ENCODE data around the gene PDE11A.

PDE11A gene

DNA sequence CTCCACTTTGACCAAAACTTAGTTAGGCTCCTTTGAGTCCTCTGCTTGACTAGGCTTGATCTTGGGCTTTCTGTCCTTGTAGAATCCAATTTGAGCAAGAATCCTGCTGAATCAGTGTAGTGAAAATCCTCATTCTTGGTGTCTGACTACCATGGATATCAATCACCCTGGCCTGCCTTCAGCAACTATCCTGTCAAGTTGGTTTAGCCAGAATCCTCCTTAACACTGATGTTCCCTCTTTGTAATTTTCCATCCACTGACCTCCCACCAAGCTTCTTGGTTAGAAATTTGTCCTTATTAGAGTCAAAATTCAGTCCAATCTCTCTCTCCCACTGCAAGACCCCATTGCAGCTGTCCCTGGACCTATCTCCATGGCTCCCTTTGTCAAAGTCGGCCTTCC, 39.2 kb upstream of the PDE11A start:
- ATAC-seq = no peak
- TF ChIP-seq ZNF565 (CRISPR knock-in tag; conservative IDR thresholded peaks at IDR 0.05; ENCODE audit: low read depth) (no peak), ZC3H10 (CRISPR knock-in tag; IDR thresholded peaks at IDR 0.05) (no peak), ZFP3 (CRISPR knock-in tag; IDR thresholded peaks at IDR 0.05) (no peak), SNAI2 (CRISPR knock-in tag; IDR thresholded peaks at IDR 0.05) (no peak), ZFP30 (CRISPR knock-in tag; IDR thresholded peaks at IDR 0.05) (no peak), TSHZ2 (CRISPR knock-in tag; IDR thresholded peaks at IDR 0.05) (no peak), BACH2 (CRISPR knock-in tag; IDR thresholded peaks at IDR 0.05; ENCODE audit: borderline replicate concordance) (no peak), GLIS3 (CRISPR knock-in tag; IDR thresholded peaks at IDR 0.05) (no peak), CREB5 (CRISPR knock-in tag; IDR thresholded peaks at IDR 0.05; ENCODE audit: low read depth) (no peak)
- TF ChIP-seq, protein P1, sequence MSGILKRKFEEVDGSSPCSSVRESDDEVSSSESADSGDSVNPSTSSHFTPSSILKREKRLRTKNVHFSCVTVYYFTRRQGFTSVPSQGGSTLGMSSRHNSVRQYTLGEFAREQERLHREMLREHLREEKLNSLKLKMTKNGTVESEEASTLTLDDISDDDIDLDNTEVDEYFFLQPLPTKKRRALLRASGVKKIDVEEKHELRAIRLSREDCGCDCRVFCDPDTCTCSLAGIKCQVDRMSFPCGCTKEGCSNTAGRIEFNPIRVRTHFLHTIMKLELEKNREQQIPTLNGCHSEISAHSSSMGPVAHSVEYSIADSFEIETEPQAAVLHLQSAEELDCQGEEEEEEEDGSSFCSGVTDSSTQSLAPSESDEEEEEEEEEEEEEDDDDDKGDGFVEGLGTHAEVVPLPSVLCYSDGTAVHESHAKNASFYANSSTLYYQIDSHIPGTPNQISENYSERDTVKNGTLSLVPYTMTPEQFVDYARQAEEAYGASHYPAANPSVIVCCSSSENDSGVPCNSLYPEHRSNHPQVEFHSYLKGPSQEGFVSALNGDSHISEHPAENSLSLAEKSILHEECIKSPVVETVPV (CRISPR knock-in tag; IDR thresholded peaks at IDR 0.05) = no peak

GRCh38 chr2:178110681-178111080, 38.1 kb upstream of the PDE11A start:
- TF ChIP-seq ARNTL (CRISPR knock-in tag; IDR thresholded peaks at IDR 0.05; ENCODE audit: borderline replicate concordance, low read depth) (no peak), PATZ1 (CRISPR knock-in tag; IDR thresholded peaks at IDR 0.05; ENCODE audit: borderline replicate concordance) (no peak), ISL1 (CRISPR knock-in tag; IDR thresholded peaks at IDR 0.05) (no peak), CSDC2 (CRISPR knock-in tag; IDR thresholded peaks at IDR 0.05) (no peak), TCF4 (CRISPR knock-in tag; IDR thresholded peaks at IDR 0.05; ENCODE audit: borderline replicate concordance) (no peak), GLIS3 (CRISPR knock-in tag; IDR thresholded peaks at IDR 0.05) (no peak), OSR1 (CRISPR knock-in tag; IDR thresholded peaks at IDR 0.05) (no peak), ZFP3 (CRISPR knock-in tag; IDR thresholded peaks at IDR 0.05) (no peak), ZNF70 (CRISPR knock-in tag; IDR thresholded peaks at IDR 0.05) (no peak), ESRRG (CRISPR knock-in tag; IDR thresholded peaks at IDR 0.05) (no peak)
- no peak for ATAC-seq

- ATAC-seq = peak; percentile 34; the same call in 2 of the 3 replicates
- TF ChIP-seq ZFP30 (CRISPR knock-in tag; IDR thresholded peaks at IDR 0.05) (no peak), CREB5 (CRISPR knock-in tag; IDR thresholded peaks at IDR 0.05; ENCODE audit: low read depth) (no peak), RARB (CRISPR knock-in tag; IDR thresholded peaks at IDR 0.05) (no peak), ISL1 (CRISPR knock-in tag; IDR thresholded peaks at IDR 0.05) (no peak), ZFP3 (CRISPR knock-in tag; IDR thresholded peaks at IDR 0.05) (no peak), ESRRG (CRISPR knock-in tag; IDR thresholded peaks at IDR 0.05) (no peak), PATZ1 (CRISPR knock-in tag; IDR thresholded peaks at IDR 0.05; ENCODE audit: borderline replicate concordance) (no peak), TOX (CRISPR knock-in tag; IDR thresholded peaks at IDR 0.05; ENCODE audit: borderline replicate concordance) (no peak), BACH2 (CRISPR knock-in tag; IDR thresholded peaks at IDR 0.05; ENCODE audit: borderline replicate concordance) (no peak), ZNF8 (CRISPR knock-in tag; IDR thresholded peaks at IDR 0.05) (no peak), TSHZ2 (CRISPR knock-in tag; IDR thresholded peaks at IDR 0.05) (no peak)
- TF ChIP-seq, protein P2, sequence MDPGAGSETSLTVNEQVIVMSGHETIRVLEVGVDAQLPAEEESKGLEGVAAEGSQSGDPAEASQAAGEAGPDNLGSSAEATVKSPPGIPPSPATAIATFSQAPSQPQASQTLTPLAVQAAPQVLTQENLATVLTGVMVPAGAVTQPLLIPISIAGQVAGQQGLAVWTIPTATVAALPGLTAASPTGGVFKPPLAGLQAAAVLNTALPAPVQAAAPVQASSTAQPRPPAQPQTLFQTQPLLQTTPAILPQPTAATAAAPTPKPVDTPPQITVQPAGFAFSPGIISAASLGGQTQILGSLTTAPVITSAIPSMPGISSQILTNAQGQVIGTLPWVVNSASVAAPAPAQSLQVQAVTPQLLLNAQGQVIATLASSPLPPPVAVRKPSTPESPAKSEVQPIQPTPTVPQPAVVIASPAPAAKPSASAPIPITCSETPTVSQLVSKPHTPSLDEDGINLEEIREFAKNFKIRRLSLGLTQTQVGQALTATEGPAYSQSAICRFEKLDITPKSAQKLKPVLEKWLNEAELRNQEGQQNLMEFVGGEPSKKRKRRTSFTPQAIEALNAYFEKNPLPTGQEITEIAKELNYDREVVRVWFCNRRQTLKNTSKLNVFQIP (CRISPR knock-in tag; IDR thresholded peaks at IDR 0.05; ENCODE audit: borderline replicate concordance, low read depth) = no peak
Observed at GRCh38 chr2:178109813-178110212, 37.2 kb upstream of the PDE11A start.
